ES-I3 (cell line): ENCODE measurements around the gene ADORA1.
A peak's percentile ranks its signal among the peaks of the same experiment; 100 is the strongest.

Experiments
- H3K36me3 ChIP-seq: 2 replicates; pipeline ENCODE4 v1.6.1; 2013; ENCODE audit warnings: mild to moderate bottlenecking, low read length, control low read depth, moderate library complexity; ENCODE audit not compliant: insufficient read depth
- H3K4me1 ChIP-seq: 2 replicates; pipeline ENCODE4 v1.6.1; 2013; ENCODE audit warnings: mild to moderate bottlenecking, control low read depth, low read length; ENCODE audit not compliant: insufficient read depth
- H3K9ac ChIP-seq: 2 replicates; pipeline ENCODE4 v1.6.1; 2013; ENCODE audit warnings: low read depth, mild to moderate bottlenecking, low read length, moderate library complexity
- H3K9me3 ChIP-seq: 2 replicates; pipeline ENCODE4 v1.6.1; 2013; ENCODE audit warnings: mild to moderate bottlenecking, low read length, moderate library complexity; ENCODE audit not compliant: control insufficient read depth, insufficient read depth

ADORA1 gene

DNA sequence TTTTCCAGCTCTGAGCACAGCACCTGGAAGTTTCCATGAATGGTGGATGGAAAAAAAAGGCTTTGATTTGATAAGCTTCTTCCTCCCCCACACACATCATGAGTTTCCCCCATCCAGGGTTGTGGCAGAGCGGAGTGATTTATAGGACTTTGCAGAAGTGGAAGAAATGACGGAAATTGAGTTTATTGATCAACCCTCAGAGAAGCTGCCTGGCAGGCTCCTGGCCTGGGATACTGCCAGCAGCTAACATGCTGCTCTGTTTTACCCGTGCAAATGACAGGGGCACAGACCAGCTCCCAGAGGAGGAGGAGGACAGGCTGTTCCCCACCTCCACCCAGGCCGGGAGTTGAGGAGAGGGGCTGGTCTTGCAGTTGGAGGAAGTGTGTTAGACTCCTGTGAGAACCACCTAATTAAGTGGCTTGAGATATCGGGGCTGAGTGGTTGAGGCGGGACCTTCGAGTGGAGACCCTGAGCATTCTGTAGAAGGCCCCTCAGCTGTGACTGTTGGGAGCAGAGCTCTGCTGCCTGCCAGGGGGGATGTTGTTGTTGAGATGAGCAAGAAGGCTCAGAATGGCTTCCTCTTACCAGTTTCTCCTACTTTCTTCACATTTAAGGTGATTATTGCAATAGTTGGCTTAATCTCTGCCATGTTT, 21.8 kb downstream of the ADORA1 start:
- H3K36me3 ChIP-seq, result no peaks in the 10 kb centered on the region
- H3K9ac ChIP-seq, result no peak overlapping the region
- no peaks in the 10 kb centered on the region for H3K9me3 ChIP-seq
- peaks cover 83% of the 10 kb centered on the region for H3K4me1 ChIP-seq

DNA sequence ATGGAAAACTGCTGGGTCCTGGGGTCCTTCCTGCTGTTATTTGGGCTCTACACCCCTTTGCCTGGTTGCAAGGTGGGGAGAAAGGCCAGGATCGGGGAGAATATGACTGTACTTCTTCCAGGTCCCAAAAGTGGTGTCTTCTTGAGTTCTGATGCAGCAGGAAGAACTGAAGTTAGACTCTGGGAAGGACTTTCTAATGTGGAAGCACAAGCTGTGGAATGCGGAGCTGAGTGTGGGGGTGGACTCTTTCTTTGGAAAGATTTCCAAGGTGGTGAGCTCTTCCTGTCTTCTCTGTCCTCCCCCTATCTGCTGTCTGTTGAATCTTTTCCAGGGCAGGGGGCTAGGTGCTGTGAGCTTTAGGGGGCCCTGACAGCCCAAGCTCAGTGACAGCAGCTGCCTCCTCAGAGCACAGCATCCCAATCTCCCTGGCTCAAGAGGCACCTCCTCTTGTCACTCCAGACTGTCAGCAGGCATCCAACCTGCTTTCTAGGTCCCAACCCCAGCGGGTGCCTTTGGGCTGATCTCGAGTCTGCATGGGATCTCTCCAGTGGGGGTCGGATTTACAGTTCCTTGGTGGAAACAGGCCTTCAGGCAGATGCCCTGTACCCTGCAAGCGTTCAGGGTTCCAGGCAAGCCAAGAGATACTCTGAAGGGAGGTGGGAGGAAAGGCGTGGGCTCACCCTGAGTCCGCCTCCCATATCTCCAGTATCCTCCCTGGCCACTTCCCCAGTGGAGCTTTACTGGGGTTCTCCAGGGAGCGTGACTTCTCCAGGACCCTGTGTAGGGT, 23.2 kb downstream of the ADORA1 start:
- H3K9ac ChIP-seq, result no peak overlapping the region
- peaks cover 77% of the 10 kb centered on the region for H3K4me1 ChIP-seq
- H3K9me3 ChIP-seq, result no peaks in the 10 kb centered on the region
- H3K36me3 ChIP-seq, result no peaks in the 10 kb centered on the region

DNA sequence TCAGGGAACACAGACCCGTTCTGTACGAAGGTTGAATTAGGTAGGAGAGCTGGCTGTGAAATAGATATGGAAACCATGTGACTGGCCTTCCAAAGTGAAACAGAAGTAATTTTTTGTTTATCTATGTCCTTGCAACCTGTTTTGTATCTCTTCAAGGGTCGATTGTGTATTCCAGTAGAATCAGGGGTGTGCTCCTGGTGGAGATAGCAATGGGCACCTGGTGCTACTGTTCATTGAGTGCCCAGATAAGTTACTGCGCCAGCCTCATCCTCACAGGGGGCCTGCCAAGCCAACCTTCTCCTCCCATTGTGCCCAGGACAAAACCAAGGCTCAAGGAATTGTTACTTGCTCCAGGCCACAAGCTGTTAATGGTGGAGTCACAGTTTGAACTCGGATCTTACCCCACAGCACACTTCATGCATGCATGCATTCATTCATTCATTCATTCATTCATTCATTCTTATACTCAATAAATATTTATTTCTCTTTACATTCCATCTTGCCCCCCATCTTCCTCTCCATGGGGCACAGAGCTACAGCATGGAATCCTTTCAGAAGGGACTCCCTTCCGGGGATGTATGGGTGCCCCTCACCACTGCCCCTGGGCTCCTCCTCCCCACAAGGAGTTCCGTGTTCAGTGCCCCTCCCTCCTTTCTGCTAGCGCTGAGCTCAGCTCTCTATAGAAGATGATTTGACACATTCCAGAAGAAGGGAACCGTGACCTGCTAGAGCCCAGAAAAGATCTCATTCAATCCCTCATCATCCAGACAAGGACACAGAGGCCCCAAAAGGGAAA, 24.0 kb downstream of the ADORA1 start:
- H3K9ac ChIP-seq, result no peak overlapping the region
- H3K36me3 ChIP-seq, result no peaks in the 10 kb centered on the region
- H3K4me1 ChIP-seq, result peaks cover 74% of the 10 kb centered on the region
- H3K9me3 ChIP-seq, result no peaks in the 10 kb centered on the region

DNA sequence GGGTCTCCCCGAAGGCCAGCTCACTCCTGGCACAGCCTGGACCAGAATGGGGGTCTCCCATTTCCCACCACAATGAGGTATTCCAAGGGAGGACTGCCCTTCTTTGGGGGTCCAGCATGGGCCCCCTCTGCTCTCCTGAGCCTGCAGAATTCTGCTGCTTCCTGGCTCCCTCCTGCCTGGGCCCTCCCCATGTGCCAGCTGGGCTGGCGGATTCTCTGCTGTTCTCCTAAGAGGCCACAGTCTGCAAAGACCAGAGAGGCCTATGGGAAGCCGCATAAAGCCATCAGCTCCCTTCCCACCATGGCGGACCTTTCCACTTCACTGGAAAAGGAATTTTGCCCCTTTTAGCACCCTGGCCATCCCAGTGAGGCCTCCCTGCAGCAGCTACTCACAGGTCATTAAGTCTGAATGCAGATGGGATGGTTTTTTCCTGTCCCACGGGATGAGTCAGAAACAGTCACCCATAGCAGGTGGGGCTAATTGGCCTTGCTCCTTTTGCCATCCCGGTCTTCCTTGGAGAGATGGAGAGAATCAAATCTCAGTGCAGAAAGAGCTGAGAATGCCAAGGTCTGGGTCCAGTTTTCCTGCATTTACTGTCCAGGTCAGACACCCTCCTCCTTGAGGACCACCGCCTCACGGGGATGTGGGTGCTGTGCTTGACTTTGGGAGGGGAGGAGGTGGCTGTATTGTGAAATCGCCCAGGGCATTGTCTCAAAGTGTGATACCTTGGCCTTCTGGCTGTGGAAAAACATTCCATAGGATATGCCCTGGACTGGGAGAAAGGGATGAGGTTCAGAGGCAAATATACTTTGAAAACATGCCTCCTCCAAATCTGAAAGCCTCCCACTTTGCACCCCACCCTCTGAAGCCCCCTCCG, 24.9 kb downstream of the ADORA1 start:
- Histone ChIP-seq H3K4me1 (peaks cover 66% of the 10 kb centered on the region), H3K9me3 (no peaks in the 10 kb centered on the region), H3K36me3 (no peaks in the 10 kb centered on the region), H3K9ac (0 out of 2 replicates have a peak overlapping the region, but pooled peaks have one; percentile 2)

DNA sequence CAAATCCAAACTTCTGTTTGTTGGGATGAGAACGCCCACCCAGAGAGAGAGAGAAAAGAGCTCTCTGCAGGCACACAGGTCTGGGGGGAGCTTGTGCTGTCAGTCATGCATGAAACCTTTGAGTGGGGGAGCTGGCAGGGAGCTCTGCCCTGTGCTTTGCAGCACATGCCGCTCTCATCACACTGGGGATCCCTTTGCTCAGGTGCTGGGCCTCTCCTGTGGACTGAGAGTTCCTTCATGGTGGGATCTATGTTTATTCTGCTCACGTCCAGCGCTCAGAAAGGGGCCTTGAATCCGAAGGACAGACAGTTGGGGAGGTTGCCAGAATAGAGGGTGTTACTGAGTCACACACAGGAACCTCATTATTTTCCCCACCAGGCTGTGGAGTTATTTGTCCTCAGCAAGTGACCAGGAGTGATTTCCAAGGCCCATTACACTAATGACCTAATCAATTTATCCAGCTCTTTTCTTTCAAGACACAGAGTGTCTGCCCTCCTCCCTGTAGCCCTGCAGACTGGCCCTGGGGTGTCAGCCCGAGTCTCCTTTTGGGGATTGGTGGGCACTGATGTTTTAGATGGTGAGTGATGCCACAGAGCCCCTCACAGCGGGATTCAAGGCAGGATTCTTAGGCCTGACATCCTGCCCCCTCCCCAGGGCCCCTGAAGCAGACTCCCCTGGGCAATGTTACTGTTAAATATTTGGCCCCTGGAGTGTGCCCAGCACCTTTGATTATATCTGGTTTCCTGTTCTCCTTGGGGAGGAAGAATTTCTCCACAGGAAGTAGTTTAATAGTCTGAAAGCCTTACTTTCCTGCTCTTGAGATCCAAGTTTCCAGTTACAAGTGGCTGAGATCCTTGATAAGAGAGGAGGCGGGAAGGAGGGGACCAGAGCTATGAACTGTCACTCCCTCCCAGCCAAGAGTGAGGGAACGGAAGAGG, 25.8 kb downstream of the ADORA1 start:
- peaks cover 57% of the 10 kb centered on the region for H3K4me1 ChIP-seq
- no peaks in the 10 kb centered on the region for H3K36me3 ChIP-seq
- H3K9me3 ChIP-seq, result peaks cover 2% of the 10 kb centered on the region; the same call in 1 of the 2 replicates
- 0 out of 2 replicates have a peak overlapping the region, but pooled peaks have one; percentile 2 for H3K9ac ChIP-seq

DNA sequence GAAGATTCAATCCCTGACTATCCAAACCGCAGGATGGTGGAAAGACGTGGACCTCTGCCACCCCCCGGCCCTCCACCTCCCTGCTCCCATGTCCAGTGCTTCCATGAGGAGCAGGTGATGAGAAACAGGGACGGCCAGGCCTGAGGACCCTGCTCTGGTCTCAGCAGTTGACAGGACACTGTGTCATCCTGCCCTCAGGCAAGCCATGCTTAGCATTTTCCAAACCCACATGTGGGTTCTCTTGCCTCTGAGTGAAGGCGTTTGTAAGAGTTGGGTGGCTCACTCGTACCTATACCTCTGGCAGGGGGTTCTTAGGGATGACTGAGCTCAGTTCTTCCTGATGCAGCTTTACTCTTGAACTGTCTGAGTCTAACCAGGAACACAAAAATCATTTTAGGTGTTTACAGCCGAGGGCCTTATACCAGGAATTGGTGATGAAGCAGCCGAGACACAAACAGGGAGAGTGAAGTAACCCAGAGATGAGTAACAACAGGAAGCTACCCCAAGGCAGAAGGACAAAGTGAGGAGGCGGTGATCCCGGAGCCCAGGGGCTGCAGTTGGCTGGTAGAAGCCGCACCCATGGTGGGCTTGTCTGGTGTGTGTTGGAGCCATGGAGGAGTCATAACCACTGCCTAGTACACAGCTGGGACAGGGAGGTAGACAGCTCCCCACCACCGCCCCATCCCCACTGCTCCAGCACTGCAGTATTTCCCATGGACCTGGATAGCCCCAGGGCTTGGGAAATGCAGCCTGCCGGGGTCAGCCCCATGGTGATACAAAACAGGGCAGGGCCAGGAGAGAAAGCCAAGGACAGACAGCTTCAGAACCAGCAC, 26.7 kb downstream of the ADORA1 start:
- Histone ChIP-seq H3K36me3 (no peaks in the 10 kb centered on the region), H3K9ac (no peak overlapping the region), H3K4me1 (peaks cover 52% of the 10 kb centered on the region), H3K9me3 (peaks cover 2% of the 10 kb centered on the region; the same call in 1 of the 2 replicates)

DNA sequence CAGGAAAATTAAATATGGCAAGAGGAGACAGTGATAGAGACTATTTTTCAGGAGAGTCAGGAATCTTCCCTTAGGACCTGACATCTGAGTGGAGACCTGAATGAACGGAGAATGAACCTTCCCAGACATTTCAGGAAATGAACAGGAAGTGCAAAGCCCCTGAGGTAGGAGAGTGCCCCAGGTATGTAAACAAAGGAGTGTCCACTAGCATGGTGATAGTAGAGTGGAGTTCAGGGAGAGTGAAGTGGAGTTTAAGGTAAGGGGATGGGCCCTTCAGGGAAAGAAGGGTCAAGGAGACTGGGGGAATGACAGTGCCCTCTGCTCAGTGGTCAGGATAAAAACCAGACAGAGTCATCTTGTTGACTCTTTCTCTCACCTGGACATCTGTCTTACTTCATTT, 28.8 kb downstream of the ADORA1 start:
- H3K36me3 ChIP-seq, result no peaks in the 10 kb centered on the region

DNA sequence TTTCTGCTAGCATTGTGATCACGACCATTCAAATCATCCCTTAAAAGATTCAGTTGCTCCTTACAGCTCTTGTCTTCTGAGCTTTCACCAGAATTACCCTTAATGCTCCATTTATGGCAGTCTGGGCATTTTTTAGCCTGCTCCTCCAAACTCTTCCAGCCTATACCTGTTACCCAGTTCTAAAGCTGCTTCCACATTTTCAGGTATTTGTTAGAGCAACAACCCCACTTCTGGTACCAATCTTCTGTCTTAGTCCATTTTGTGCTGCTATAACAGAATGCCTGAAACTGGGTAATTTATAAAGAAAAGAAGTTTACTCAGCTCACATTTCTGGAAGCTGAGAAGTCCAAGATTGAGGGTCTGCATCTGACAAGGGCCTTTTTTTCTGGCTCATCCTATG, 30.9 kb downstream of the ADORA1 start:
- H3K4me1 ChIP-seq, result peaks cover 14% of the 10 kb centered on the region
- H3K9me3 ChIP-seq, result peaks cover 2% of the 10 kb centered on the region; the same call in 1 of the 2 replicates
- no peaks in the 10 kb centered on the region for H3K36me3 ChIP-seq
- no peak overlapping the region for H3K9ac ChIP-seq

More for the DNA sequence above, 28.8 kb downstream of the ADORA1 start:
- Histone ChIP-seq H3K9me3 (peaks cover 2% of the 10 kb centered on the region; the same call in 1 of the 2 replicates), H3K9ac (no peak overlapping the region), H3K4me1 (peaks cover 35% of the 10 kb centered on the region)

DNA sequence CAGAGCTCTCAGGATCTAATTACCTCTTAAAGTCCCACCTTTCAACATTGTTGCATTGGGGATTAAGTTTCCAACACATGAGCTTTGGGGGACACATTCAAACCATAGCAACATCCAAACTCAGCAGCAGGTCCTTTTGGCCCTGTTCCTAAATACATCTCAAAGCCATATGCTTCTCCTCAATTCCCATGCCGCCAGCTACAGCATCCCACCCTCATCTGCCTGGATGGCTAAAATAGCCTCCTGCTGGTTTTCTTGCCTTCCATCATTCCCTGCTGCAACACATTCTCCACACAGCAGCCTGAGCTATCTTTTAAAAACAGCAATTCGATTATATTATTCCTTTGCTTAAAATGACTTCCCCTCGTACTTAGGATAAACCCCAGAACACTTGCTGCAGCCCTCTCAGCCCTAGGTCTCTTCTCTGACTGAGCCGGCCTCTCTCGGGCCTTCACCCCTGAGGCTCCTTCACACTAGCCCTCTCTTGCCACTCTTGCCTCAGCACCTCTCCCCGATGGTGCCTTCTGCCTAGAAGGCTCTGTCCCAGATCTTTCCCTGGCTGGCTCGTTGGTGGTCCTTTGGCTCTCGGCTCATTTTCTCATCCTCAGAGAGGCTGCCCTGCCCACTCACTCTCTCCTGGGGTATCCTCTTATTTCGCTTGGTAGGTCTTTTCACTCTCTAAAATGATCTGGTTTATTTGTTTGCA, 31.6 kb downstream of the ADORA1 start:
- Histone ChIP-seq H3K9ac (no peak overlapping the region), H3K36me3 (no peaks in the 10 kb centered on the region), H3K9me3 (peaks cover 2% of the 10 kb centered on the region; the same call in 1 of the 2 replicates), H3K4me1 (peaks cover 7% of the 10 kb centered on the region)

DNA sequence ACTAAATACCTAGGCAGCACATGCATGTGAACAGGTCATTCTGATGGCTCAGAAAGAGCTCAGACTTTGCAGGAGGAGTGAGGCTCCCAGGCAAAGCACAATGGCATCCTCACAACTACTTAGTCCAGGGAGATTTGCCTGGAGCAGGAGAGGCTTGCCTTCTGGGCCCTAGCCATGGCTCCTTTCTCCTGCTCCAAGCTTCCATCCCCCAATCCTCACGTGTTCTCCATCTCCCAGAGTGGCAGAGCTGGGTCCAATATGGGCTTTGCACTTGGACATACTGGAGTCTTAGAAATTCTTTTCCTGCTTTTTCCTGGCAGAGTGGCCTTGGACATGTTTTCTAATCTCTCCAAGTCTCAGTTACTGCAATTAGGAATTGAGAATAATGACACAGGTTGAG, 32.3 kb downstream of the ADORA1 start:
- H3K9me3 ChIP-seq, result peaks cover 2% of the 10 kb centered on the region; the same call in 1 of the 2 replicates
- no peaks in the 10 kb centered on the region; the same call in 1 of the 2 replicates for H3K4me1 ChIP-seq
- no peaks in the 10 kb centered on the region for H3K36me3 ChIP-seq
- no peak overlapping the region for H3K9ac ChIP-seq

DNA sequence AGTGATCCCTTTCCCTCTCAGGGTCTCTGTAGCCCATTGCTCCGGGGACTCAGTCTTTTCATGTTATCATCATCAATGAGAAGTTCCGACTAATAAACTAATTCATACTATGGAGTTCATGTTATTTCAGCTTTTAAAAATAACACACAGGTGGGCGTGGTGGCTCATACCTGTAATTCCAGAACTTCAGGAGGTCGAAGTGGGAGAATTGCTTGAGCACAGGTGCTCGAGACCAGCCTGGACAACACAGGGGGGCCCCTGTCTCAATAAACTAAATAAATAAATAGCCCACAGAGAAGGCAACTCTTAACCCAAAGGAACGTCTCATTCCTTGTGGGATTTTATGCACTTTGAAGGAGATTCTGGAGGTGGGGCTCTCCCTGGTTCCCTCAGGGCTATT, 33.6 kb downstream of the ADORA1 start:
- Histone ChIP-seq H3K9me3 (peaks cover 2% of the 10 kb centered on the region; the same call in 1 of the 2 replicates), H3K9ac (no peak overlapping the region), H3K36me3 (no peaks in the 10 kb centered on the region), H3K4me1 (no peaks in the 10 kb centered on the region)

DNA sequence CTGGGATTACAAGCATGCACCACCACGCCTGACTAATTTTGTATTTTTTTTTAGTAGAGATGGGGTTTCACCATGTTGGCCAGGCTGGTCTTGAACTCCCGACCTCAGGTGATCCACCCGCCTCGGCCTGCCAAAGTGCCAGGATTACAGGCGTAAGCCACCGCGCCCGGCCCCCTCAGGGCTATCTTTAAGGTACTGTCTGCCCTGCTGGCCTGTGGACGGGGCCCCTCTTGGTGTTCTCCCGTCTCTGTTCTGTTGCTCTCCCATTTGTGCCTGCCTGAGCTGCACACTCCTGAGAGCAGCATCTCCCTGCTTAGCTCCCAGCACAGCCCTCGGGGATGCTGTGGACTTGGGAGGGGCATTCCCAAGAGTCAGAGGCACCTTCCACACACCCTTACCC, 34.2 kb downstream of the ADORA1 start:
- no peak overlapping the region for H3K9ac ChIP-seq
- H3K9me3 ChIP-seq, result peaks cover 2% of the 10 kb centered on the region; the same call in 1 of the 2 replicates
- no peaks in the 10 kb centered on the region for H3K4me1 ChIP-seq
- H3K36me3 ChIP-seq, result no peaks in the 10 kb centered on the region
